Measurements from ENCODE around the gene SNRPB.

Gene SNRPB

GRCh38 chr20:2418388-2418787, 52.2 kb downstream of the SNRPB start:
- no peak for DNase-seq

GRCh38 chr20:2417213-2417541, 53.4 kb downstream of the SNRPB start:
- no peak for DNase-seq

- no peak for DNase-seq
These were observed 53.9 kb downstream of the SNRPB start for GRCh38 chr20:2416541-2417212.

Measured in activated CD4-positive, alpha-beta T cell treated with anti-CD3 and anti-CD28 coated beads for 1 hour (primary cell).